A673 (cell line): Measurements from ENCODE around the gene IGF2R. TPM values are rescaled to one million over a fixed set of nuclear protein-coding genes. Genes with fewer than 3 reads are reported as not detected.

Source experiments
- BruUV-seq: library from RNA; stranded (reverse); fragments of 400-500 nt; replicated peaks from 2 replicates; lab custom pipeline; 2021; lab: Mats Ljungman, UMichigan
- CTCF ChIA-PET: fragments of 300-600 bp; sonication (Branson Sonifier 250); formaldehyde crosslinking; loops from one replicate; lab custom pipeline; 2022; ENCODE audit warnings: antibody characterized with exemption; lab: Charles Lee
- POLR2A ChIA-PET: fragments of 300-600 bp; sonication (Branson Sonifier 250); formaldehyde crosslinking; loops from one replicate; lab custom pipeline; 2022; ENCODE audit warnings: antibody characterized with exemption; ENCODE audit not compliant: low non-redundant PET; lab: Charles Lee
- DNase-seq: peaks from one replicate; pipeline ENCODE4 v3.0.0-alpha.2; 2015; ENCODE audit warnings: low spot score
- H3K27ac ChIP-seq: fragments of 200-600 bp; sonication (generic); 2 replicates; pipeline ENCODE4 v1.5.1; 2016; ENCODE audit warnings: mixed run types, low read depth, mild to moderate bottlenecking, mixed read lengths, antibody characterized with exemption, low read length; ENCODE audit not compliant: poor library complexity, severe bottlenecking
- H3K27me3 ChIP-seq: fragments of 200-600 bp; sonication (generic); replicated peaks from 2 replicates; pipeline ENCODE4 v1.6.1; 2017; ENCODE audit warnings: mixed run types, low read depth, mild to moderate bottlenecking, mixed read lengths, antibody characterized with exemption, low read length; ENCODE audit not compliant: insufficient read depth, poor library complexity
- H3K36me3 ChIP-seq: fragments of 200-600 bp; sonication (generic); 2 replicates; pipeline ENCODE4 v1.6.1; 2016; ENCODE audit warnings: mixed run types, mild to moderate bottlenecking, mixed read lengths, antibody characterized with exemption, low read length; ENCODE audit not compliant: insufficient read depth, poor library complexity, severe bottlenecking
- H3K4me1 ChIP-seq: fragments of 200-600 bp; sonication (generic); 2 replicates; pipeline ENCODE4 v1.6.1; 2017; ENCODE audit warnings: mixed run types, mild to moderate bottlenecking, mixed read lengths, antibody characterized with exemption, low read length; ENCODE audit not compliant: insufficient read depth, poor library complexity, severe bottlenecking
- H3K4me3 ChIP-seq: fragments of 200-600 bp; sonication (generic); 2 replicates; pipeline ENCODE4 v1.5.1; 2016; ENCODE audit warnings: low read depth, mixed run types, mild to moderate bottlenecking, mixed read lengths, low read length; ENCODE audit not compliant: poor library complexity, severe bottlenecking
- H3K9me3 ChIP-seq: fragments of 200-600 bp; sonication (generic); 2 replicates; pipeline ENCODE4 v1.6.1; 2016; ENCODE audit warnings: mixed run types, low read depth, mild to moderate bottlenecking, mixed read lengths, antibody characterized with exemption, low read length; ENCODE audit not compliant: poor library complexity, severe bottlenecking
- CTCF ChIP-seq: fragments of 300-800, 200-600 bp; sonication (generic); conservative IDR thresholded peaks from 2 replicates; pipeline ENCODE4 v1.5.1; 2017; ENCODE audit warnings: low read depth, mild to moderate bottlenecking, antibody characterized with exemption, low read length, moderate library complexity, mixed read lengths
- EZH2 ChIP-seq: fragments of 200-600 bp; sonication (generic); IDR thresholded peaks from 2 replicates; pipeline ENCODE4 v1.6.1; 2017; ENCODE audit warnings: borderline replicate concordance, low read depth, mild to moderate bottlenecking, mixed read lengths, antibody characterized with exemption, low read length; ENCODE audit not compliant: poor library complexity, severe bottlenecking
- intact Hi-C: fragments of 100-400 bp; cut with micrococcal nuclease; formaldehyde crosslinking; loops from one replicate; pipeline ENCODE4 v1.10.0; 2022; ENCODE audit not compliant: unreplicated experiment
- total RNA-seq: library from RNA; stranded (reverse); gene quantifications from 2 replicates; pipeline ENCODE4 v1.2.3, GENCODE V29; 2021

Gene IGF2R
- total RNA-seq, 1 experiment from 2014 or later: 67.4 TPM

- H3K9me3 ChIP-seq: no peaks in the 10 kb centered on the region
These were observed 15.4 kb downstream of the IGF2R start for GRCh38 chr6:159984268-159984786.

GRCh38 chr6:159985296-159985945, 16.5 kb downstream of the IGF2R start:
- DNase-seq: no peak
- Histone ChIP-seq H3K4me3 (no peak overlapping the region), H3K9me3 (no peaks in the 10 kb centered on the region), H3K27me3 (no peaks in the 10 kb centered on the region), H3K36me3 (no peaks in the 10 kb centered on the region), H3K4me1 (peaks cover 20% of the 10 kb centered on the region), H3K27ac (no peak overlapping the region)
- CTCF ChIA-PET: no interaction called here
- no TSS peak for BruUV-seq
- intact Hi-C loops: no loop called here
- TF ChIP-seq EZH2 (no peak), CTCF (no peak)
- POLR2A ChIA-PET: no interaction called here

More at GRCh38 chr6:159984268-159984786, 15.4 kb downstream of the IGF2R start:
- ChIA-PET POLR2A (no interaction called here), CTCF (no interaction called here)
- H3K4me3 ChIP-seq: no peak overlapping the region
- TF ChIP-seq EZH2 (no peak), CTCF (no peak)
- no peak overlapping the region for H3K27ac ChIP-seq
- intact Hi-C loops: no loop called here
- H3K27me3 ChIP-seq: no peaks in the 10 kb centered on the region
- DNase-seq: no peak
- H3K4me1 ChIP-seq: peaks cover 16% of the 10 kb centered on the region
- no TSS peak for BruUV-seq
- no peaks in the 10 kb centered on the region for H3K36me3 ChIP-seq

DNA sequence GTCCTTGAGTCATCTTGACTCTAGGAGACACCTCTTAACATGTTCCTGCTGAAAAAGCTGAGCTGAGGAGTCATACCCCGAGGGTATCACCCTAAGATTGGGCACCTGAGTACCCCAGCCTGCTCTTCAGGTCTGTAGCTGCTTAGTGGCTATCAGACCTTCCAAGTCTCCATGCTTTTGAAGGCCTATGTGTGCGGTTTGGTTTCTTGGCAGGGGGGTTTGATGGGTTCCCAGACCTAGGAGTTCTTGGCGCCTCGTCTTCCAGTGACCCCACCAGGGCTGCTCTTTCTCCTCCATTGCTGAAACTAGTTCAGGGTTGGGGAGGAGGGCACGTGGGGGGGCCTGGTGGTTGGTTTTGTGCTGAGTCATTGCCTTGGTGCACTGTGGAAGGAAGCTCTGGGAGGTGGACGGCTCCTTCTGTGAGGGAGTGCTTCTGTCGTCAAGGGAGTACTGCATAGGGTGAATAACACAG, 20.1 kb downstream of the IGF2R start:
- no TSS peak for BruUV-seq
- H3K36me3 ChIP-seq: no peaks in the 10 kb centered on the region
- no peaks in the 10 kb centered on the region for H3K9me3 ChIP-seq
- peaks cover 10% of the 10 kb centered on the region for H3K4me1 ChIP-seq
- H3K27me3 ChIP-seq: no peaks in the 10 kb centered on the region
- DNase-seq: no peak
- ChIA-PET CTCF (no interaction called here), POLR2A (no interaction called here)
- H3K4me3 ChIP-seq: no peak overlapping the region
- TF ChIP-seq CTCF (no peak), EZH2 (no peak)
- H3K27ac ChIP-seq: peak overlapping the region; percentile 26
- intact Hi-C loops: no loop called here
